Stimulated activated CD8-positive, alpha-beta memory T cell treated with anti-CD3 and anti-CD28 coated beads, Interleukin-12 subunit alpha, Interleukin-12 subunit beta, amount 100 ng/mL, for 24 hours (primary cell): Measurements from ENCODE around the gene IER3.

Experiments
- DNase-seq: peaks from one replicate; pipeline ENCODE4 v3.0.0-alpha.2; 2020; ENCODE audit errors: extremely low read depth

The IER3 gene, protein sequence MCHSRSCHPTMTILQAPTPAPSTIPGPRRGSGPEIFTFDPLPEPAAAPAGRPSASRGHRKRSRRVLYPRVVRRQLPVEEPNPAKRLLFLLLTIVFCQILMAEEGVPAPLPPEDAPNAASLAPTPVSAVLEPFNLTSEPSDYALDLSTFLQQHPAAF

DNA sequence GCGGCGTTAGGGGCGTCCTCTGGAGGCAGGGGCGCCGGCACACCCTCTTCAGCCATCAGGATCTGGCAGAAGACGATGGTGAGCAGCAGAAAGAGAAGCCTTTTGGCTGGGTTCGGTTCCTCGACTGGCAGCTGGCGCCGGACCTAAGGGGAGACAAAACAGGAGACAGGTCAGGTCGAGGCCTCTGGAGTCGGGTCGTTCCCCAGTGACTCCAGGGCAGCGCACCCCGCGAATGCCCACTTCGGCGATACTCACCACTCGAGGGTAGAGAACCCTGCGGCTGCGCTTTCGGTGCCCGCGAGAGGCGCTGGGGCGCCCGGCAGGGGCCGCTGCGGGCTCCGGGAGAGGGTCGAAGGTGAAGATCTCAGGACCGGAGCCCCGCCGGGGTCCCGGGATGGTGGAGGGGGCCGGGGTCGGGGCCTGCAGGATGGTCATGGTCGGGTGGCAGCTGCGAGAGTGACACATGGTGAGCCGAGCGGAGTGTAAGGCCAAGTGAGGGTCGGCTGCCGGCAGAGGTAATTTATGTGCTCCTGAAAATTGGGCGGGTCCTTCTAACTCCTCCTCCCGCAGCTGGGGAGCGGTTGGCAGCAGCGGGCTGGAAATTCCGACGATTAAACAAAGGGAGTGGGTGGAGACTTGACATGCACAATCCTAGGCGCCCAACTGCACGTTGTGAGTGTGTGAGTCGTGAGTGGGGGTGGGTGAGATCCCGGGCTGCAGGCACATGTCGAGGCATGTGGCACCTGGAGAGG is at the start of gene IER3:
Gene IER3, minus strand, starts transcription at position 494 of the 752 bp plus-strand sequence. Its CDS starts 29 bp downstream, at position 465.
- peak; percentile 64 for DNase-seq

GRCh38 chr6:30793521-30794194 is 49.3 kb upstream of the IER3 start:
- DNase-seq = no peak

GRCh38 chr6:30792786-30793185 is 48.4 kb upstream of the IER3 start:
- DNase-seq = no peak

DNA sequence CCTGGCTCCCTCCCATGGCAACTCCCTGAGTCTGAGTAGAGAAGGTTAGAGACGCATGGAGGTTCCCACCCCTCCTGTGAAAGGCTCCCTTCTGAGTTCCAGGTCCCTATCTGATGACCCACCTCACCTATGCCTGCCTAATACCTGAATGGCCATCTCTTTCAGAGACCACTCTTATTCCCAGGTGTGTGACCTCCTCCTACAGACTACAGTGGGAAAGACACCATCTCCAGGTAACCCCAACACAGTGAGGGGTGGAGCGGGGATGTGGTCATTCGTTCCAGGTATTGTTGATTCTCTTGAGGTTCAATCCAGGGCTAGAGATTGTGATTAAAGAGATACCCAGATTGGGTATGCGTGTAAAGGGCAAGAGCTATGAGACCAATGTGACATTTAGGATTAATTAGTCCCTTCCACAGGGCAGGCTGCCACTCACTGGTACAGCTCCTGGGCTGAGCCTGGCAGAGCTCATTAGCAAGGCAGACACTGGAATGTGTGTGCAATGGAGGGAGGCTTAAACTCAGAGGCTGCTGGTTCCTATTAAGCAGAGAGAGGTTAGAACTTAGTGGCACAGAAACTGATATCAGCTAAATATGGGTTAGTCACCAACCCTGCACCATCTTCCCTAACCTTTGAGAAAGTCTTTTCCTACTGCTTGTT is 46.5 kb upstream of the IER3 start:
- DNase-seq = no peak

DNA sequence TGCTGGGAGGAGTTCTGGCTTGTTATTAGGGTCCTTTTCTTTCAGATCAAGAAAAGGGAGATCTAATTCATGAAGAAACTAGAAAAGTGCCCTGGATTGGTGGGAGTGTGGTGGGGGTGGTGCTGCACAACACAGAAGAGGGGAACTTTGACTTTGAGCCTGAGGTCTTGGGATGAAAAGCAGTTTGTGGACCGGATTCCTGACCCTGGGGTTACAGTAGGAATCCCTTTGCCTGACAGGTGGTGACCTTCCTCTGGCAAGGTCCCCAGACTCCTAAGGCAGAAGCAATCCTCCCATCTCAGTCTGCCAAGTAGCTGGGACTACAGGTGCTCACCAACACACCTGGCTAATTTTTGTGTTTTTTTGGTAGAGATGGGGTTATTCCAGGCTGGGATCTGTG is 45.3 kb upstream of the IER3 start:
- no peak for DNase-seq

DNA sequence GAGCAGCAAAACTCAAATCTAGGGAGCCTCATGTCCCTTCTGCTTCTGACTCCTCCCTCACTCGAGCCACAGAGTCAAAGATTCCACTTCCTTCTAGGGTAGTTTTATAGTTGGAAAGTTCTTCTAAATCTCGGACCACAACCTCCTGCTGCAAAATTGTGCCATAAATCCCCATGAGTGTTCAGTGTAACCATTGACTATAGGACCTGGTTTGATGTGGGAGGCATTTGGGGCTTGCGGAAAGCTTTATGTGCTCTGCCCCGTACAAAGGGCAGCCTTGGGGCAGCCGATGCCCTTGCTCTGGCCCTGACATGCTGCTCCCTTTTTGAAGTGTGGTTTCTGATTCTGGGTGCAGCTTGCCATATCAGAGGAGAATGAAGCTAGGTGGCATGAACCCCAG is 43.6 kb upstream of the IER3 start:
- no peak for DNase-seq

DNA sequence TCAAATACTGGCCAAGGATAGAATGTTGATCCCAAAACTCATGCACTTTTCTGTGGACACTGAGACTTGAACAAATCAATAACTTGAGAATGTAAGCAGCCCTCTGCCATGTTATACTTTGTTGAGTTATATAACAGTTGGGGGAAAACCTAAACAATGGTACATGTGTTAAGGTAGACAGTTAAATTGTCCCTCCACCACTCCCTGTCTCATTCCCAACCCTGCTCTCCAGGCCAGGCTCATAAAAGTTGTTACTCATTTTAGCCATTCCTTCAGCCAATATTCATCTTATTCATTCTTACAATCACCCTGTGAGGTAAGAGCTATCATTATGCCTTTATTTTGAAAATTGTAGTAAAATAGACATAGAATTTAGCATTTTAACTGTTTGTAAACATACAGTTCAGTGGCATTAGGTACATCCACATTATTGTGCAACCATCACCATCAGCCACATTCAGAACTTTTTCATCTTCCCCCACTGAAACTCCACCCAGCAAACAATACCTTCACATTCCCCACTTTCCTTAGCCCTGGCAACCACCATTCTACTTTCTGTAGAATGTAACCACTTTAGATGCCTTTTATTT is 38.2 kb upstream of the IER3 start:
- DNase-seq = no peak

DNA sequence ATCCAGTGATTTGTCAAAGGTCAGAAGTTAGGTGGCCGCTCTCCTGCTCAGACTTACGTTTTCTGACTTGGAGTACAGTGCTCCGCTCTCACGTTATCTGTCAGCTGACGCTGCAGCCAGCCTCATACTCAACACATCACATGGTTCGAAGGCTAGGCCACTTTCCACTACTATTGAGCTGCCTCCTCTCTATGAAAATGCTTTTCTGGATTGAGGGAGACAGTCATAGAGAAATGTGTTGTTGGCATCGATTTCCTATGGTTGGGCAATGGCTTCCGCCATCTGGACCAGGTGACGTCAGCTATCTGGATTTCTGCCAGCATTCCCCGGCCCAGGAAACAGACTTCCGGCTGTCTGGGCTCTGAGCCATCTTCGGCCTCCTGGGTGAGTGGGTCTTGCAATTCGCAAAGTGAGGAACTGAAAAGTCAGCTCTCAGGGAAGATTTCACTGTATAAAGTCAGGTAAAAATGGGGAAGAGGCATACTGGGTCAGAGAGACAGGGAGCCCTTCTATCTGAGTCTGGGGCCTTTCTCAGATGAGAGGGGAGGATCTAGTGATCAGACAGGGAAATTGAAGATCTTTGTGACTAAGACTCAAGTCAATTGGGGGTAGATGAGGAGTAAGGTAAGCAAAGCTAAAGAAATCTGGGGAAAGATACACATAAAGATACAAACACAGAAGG is 37.5 kb upstream of the IER3 start:
- DNase-seq = no peak

DNA sequence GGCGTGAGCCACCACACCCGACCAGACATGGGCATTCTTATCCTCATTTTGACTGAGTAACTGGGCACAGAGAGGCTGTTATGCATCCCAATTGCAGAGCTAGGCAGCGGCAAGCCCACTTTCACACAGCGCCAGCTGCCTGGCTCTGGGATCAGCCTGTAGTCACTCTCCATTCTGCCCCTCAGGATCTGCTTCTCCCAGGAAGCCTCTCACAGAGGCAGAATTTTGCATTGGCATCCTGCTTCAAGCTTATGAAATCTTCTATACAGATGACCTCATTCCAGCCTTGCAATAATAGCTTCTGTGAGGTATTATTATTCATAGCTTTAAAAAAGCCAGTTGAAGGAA is 37.0 kb upstream of the IER3 start:
- DNase-seq = no peak

- DNase-seq = no peak
Observed at GRCh38 chr6:30780642-30780920, 36.2 kb upstream of the IER3 start.

- no peak for DNase-seq
Observed at GRCh38 chr6:30779850-30780641, 35.7 kb upstream of the IER3 start.

GRCh38 chr6:30778001-30778635 is 33.8 kb upstream of the IER3 start:
- no peak for DNase-seq

GRCh38 chr6:30777155-30777485 is 32.8 kb upstream of the IER3 start:
- no peak for DNase-seq

- no peak for DNase-seq
Observed at GRCh38 chr6:30776390-30777154, 32.2 kb upstream of the IER3 start.

- DNase-seq = no peak
Observed at GRCh38 chr6:30775104-30775503, 30.8 kb upstream of the IER3 start.

GRCh38 chr6:30774701-30775100 is 30.4 kb upstream of the IER3 start:
- DNase-seq = no peak

DNA sequence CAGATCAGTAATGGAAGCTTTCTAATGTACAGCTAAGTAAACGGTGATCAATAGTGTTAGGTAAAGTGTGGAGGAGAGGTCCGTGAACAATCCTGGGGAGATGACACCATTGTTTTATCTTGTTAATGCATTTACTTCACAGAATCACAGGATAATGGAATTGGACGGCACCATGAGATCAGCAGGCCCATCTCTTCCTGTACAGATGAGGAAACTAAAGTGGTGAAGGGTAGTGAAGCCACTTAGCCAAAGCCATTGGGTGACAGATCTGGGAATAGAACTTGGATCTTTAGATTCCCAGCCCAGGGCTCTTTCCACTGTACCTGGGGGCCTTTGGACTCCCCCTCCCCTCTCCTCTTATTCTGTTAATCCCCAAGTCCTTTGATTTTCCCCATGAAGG is 26.2 kb upstream of the IER3 start:
- no peak for DNase-seq

GRCh38 chr6:30769853-30770524 is 25.6 kb upstream of the IER3 start:
- DNase-seq = no peak

- DNase-seq = peak; percentile 53
Observed at GRCh38 chr6:30769088-30769852, 24.9 kb upstream of the IER3 start.
